DND-41 (cell line): ENCODE measurements around the gene CYB5R2.

Experiments
- EZH2 ChIP-seq: IDR thresholded peaks from 3 replicates; pipeline ENCODE4 v1.6.1; 2012; ENCODE audit warnings: borderline replicate concordance, low read depth, mild to moderate bottlenecking, moderate library complexity, low read length, inconsistent platforms; ENCODE audit not compliant: severe bottlenecking
- TF ChIP-seq, protein P1 (sequence below): IDR thresholded peaks from 2 replicates; pipeline ENCODE4 v1.5.1; 2012; ENCODE audit warnings: borderline replicate concordance, low read length, moderate library complexity, mild to moderate bottlenecking; ENCODE audit not compliant: poor library complexity, severe bottlenecking; ENCODE audit errors: extremely low read depth

GRCh38 chr11:7687386-7687785 lies 14.1 kb upstream of the CYB5R2 start:
- TF ChIP-seq, protein P1, sequence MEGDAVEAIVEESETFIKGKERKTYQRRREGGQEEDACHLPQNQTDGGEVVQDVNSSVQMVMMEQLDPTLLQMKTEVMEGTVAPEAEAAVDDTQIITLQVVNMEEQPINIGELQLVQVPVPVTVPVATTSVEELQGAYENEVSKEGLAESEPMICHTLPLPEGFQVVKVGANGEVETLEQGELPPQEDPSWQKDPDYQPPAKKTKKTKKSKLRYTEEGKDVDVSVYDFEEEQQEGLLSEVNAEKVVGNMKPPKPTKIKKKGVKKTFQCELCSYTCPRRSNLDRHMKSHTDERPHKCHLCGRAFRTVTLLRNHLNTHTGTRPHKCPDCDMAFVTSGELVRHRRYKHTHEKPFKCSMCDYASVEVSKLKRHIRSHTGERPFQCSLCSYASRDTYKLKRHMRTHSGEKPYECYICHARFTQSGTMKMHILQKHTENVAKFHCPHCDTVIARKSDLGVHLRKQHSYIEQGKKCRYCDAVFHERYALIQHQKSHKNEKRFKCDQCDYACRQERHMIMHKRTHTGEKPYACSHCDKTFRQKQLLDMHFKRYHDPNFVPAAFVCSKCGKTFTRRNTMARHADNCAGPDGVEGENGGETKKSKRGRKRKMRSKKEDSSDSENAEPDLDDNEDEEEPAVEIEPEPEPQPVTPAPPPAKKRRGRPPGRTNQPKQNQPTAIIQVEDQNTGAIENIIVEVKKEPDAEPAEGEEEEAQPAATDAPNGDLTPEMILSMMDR: no peak
- no peak for TF ChIP-seq EZH2
